OCI-LY7 (cell line): ENCODE results near the gene GRN. TPM values are rescaled to one million over a fixed set of nuclear protein-coding genes. Genes with fewer than 3 reads are reported as not detected.
"Not testable (repeated sequence)": the region's sequence is repeated elsewhere in the genome, so short reads cannot be mapped to it uniquely, and the experiment has no call there.

ENCODE experiments used
- BruUV-seq: library from RNA; stranded (reverse); fragments of 400-500 nt; replicated peaks from 2 replicates; lab custom pipeline; 2021; lab: Mats Ljungman, UMichigan
- CTCF ChIA-PET: fragments of 300-600 bp; sonication (Branson Sonifier 250); formaldehyde crosslinking; loops from one replicate; lab custom pipeline; 2022; ENCODE audit warnings: antibody characterized with exemption; ENCODE audit not compliant: unreplicated experiment; lab: Charles Lee
- POLR2A ChIA-PET: fragments of 300-600 bp; sonication (Branson Sonifier 250); formaldehyde crosslinking; loops from one replicate; lab custom pipeline; 2022; ENCODE audit warnings: antibody characterized with exemption; lab: Charles Lee
- DNase-seq: peaks from one replicate; pipeline ENCODE4 v3.0.0-alpha.2; 2015; ENCODE audit warnings: low spot score
- H2AFZ ChIP-seq: fragments of 200-600 bp; sonication (generic), shearing (Covaris generic); 2 replicates; pipeline ENCODE4 v1.6.1; 2014; ENCODE audit warnings: mild to moderate bottlenecking, antibody characterized with exemption, low read length, moderate library complexity
- H3K27ac ChIP-seq: fragments of 200-600 bp; sonication (generic); 2 replicates; pipeline ENCODE4 v1.5.1; 2014; ENCODE audit warnings: mixed run types, low read depth, mild to moderate bottlenecking, moderate library complexity, low read length, inconsistent platforms; ENCODE audit not compliant: poor library complexity, severe bottlenecking
- H3K36me3 ChIP-seq: fragments of 200-600 bp; sonication (generic); 2 replicates; pipeline ENCODE4 v1.6.1; 2014; ENCODE audit warnings: mild to moderate bottlenecking, antibody characterized with exemption, low read length, moderate library complexity, mixed read lengths; ENCODE audit not compliant: insufficient read depth
- H3K4me1 ChIP-seq: fragments of 200-600 bp; sonication (generic); 2 replicates; pipeline ENCODE4 v1.5.1; 2014; ENCODE audit warnings: mild to moderate bottlenecking, low read length; ENCODE audit not compliant: insufficient read depth, poor library complexity, severe bottlenecking
- H3K4me2 ChIP-seq: fragments of 200-600 bp; sonication (generic); 2 replicates; pipeline ENCODE4 v1.6.1; 2014; ENCODE audit warnings: mild to moderate bottlenecking, low read length
- H3K4me3 ChIP-seq: fragments of 200-600 bp; sonication (generic); 2 replicates; pipeline ENCODE4 v1.5.1; 2014; ENCODE audit warnings: mild to moderate bottlenecking, low read depth, low read length; ENCODE audit not compliant: poor library complexity, severe bottlenecking
- H3K79me2 ChIP-seq: fragments of 200-600 bp; sonication (generic); 2 replicates; pipeline ENCODE4 v1.6.1; 2016; ENCODE audit warnings: low read depth, mild to moderate bottlenecking, low read length, moderate library complexity, mixed read lengths; ENCODE audit not compliant: insufficient read depth
- H3K9me2 ChIP-seq: fragments of 200-600 bp; sonication (generic); 2 replicates; pipeline ENCODE4 v1.6.1; 2016; ENCODE audit warnings: mild to moderate bottlenecking, low read length, mixed read lengths; ENCODE audit not compliant: insufficient read depth
- H3K9me3 ChIP-seq: fragments of 200-600 bp; sonication (generic); 2 replicates; pipeline ENCODE4 v1.6.1; 2014; ENCODE audit warnings: mild to moderate bottlenecking, mixed run types, low read length, mixed read lengths
- H4K20me1 ChIP-seq: fragments of 200-600 bp; sonication (generic); 2 replicates; pipeline ENCODE4 v1.6.1; 2014; ENCODE audit warnings: mild to moderate bottlenecking, antibody characterized with exemption, low read length, moderate library complexity, mixed read lengths; ENCODE audit not compliant: insufficient read depth
- EZH2phosphoT487 ChIP-seq: fragments of 200-600 bp; sonication (generic); IDR thresholded peaks from 2 replicates; pipeline ENCODE4 v1.6.1; 2018; ENCODE audit warnings: low read depth, borderline replicate concordance, mild to moderate bottlenecking, mixed run types, antibody characterized with exemption, low read length, moderate library complexity, mixed read lengths
- intact Hi-C: fragments of 100-400 bp; cut with micrococcal nuclease; formaldehyde crosslinking; loops from one replicate; pipeline ENCODE4 v1.10.0; 2022; ENCODE audit not compliant: unreplicated experiment
- total RNA-seq, 2 experiments: library from RNA; depleted of rRNA in 1 of 2; stranded (reverse); fragments of >200 nt in 1 of 2; shearing (Covaris generic) in 1 of 2; gene quantifications; 2 replicates each; pipeline ENCODE4 v1.2.3, GENCODE V29; 2014 to 2022
- TF ChIP-seq, protein P1 (sequence below): fragments of 200-600 bp; sonication (generic); conservative IDR thresholded peaks from 2 replicates; pipeline ENCODE4 v1.5.1; 2014; ENCODE audit warnings: mild to moderate bottlenecking, antibody characterized with exemption, low read length, moderate library complexity, mixed read lengths

The GRN gene
- total RNA-seq, 2 experiments from 2014 or later: 203 to 247 TPM

DNA sequence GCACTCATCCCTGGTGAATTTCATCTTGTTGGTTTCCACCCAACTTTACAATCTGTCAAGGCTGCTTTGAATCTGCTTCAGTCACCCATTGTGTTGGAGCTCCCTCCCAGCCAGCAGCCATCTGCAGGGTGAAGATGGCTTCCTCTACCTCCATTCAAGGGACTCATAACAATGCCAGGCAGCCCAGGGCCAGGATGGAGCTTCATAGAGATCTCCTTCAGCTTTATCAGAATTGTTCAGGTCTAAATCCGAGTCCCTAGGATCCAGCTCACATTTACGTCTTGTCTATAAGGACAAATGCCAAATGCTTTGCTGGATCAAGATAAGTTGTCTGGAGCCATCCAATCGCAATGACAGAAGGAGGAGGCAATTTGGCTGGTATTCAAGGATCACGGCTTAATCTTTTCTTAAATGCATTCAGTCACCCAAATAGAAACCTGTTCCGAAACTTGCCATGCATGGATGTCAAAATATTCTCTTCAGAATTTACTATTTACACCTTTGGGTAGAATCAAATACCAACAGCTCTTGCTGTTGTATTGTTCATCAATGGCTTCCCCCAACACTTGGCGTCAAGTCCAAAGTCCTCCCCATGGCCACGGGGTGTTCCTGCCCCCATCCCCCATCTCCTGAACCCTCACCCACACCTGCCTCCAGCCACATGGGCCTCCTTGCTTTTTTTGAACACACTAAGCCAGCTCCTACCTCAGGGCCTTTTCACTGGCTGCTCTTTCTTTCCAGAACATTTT, 22.3 kb downstream of the GRN start:
- POLR2A ChIA-PET: interaction anchor here (0.6 kb wide), 1 partner anchor 149 kb away, joined by 3 read pairs; no protein-coding TSS in a partner anchor
- no peaks in the 10 kb centered on the region for H4K20me1 ChIP-seq
- BruUV-seq: no TSS peak
- H3K9me3 ChIP-seq: no peaks in the 10 kb centered on the region
- intact Hi-C loops: no loop called here
- H3K27ac ChIP-seq: no peak overlapping the region
- no peaks in the 10 kb centered on the region for H3K36me3 ChIP-seq
- no peak for TF ChIP-seq EZH2phosphoT487
- TF ChIP-seq, protein P1, sequence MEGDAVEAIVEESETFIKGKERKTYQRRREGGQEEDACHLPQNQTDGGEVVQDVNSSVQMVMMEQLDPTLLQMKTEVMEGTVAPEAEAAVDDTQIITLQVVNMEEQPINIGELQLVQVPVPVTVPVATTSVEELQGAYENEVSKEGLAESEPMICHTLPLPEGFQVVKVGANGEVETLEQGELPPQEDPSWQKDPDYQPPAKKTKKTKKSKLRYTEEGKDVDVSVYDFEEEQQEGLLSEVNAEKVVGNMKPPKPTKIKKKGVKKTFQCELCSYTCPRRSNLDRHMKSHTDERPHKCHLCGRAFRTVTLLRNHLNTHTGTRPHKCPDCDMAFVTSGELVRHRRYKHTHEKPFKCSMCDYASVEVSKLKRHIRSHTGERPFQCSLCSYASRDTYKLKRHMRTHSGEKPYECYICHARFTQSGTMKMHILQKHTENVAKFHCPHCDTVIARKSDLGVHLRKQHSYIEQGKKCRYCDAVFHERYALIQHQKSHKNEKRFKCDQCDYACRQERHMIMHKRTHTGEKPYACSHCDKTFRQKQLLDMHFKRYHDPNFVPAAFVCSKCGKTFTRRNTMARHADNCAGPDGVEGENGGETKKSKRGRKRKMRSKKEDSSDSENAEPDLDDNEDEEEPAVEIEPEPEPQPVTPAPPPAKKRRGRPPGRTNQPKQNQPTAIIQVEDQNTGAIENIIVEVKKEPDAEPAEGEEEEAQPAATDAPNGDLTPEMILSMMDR: no peak
- CTCF ChIA-PET: no interaction called here
- DNase-seq: no peak
- H3K4me3 ChIP-seq: no peak overlapping the region
- H2AFZ ChIP-seq: no peak overlapping the region
- H3K4me2 ChIP-seq: no peak overlapping the region
- peaks cover 6% of the 10 kb centered on the region for H3K4me1 ChIP-seq
- H3K79me2 ChIP-seq: no peaks in the 10 kb centered on the region
- H3K9me2 ChIP-seq: no peaks in the 10 kb centered on the region

DNA sequence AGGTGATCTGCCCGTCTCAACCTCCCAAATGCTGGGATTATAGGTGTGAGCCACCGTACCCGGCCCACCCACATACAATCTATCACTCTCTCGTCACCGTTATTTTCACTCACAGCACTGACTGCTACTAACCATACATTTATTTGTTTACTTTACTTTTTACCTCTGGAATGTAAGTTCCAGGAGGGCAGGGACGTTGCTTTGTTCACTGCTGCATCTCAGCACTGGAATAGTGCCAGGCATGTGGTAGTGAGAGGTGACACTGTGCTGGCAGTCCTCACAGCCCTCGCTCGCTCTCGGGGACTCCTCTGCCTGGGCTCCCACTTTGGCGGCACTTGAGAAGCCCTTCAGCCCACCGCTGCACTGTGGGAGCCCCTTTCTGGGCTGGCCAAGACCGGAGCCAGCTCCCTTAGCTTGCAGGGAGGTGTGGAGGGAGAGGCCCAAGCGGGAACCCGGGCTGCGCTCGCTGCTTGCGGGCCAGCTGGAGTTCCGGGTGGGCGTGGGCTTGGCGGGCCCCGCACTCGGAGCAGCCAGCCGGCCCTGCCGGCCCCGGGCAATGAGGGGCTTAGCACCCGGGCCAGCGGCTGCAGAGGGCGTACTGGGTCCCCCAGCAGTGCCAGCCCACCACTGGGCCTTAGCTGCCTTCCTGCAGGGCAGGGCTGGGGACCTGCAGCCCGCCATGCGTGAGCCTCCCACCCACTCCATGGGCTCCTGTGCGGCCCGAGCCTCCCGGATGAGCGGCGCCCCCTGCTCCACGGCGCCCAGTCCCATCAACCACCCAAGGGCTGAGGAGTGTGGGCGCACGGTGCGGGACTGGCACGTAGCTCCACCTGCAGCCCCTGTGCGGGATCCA, 23.5 kb downstream of the GRN start:
- H3K79me2 ChIP-seq, intact Hi-C loops, H3K4me2 ChIP-seq, CTCF ChIA-PET, H3K9me3 ChIP-seq, DNase-seq, H3K27ac ChIP-seq, BruUV-seq, H3K4me3 ChIP-seq, H3K4me1 ChIP-seq, H2AFZ ChIP-seq, H3K9me2 ChIP-seq, H4K20me1 ChIP-seq, H3K36me3 ChIP-seq: not testable (repeated sequence)
- POLR2A ChIA-PET: interaction anchor here (0.6 kb wide), 1 partner anchor 95 kb away, joined by 3 read pairs; no protein-coding TSS in a partner anchor

DNA sequence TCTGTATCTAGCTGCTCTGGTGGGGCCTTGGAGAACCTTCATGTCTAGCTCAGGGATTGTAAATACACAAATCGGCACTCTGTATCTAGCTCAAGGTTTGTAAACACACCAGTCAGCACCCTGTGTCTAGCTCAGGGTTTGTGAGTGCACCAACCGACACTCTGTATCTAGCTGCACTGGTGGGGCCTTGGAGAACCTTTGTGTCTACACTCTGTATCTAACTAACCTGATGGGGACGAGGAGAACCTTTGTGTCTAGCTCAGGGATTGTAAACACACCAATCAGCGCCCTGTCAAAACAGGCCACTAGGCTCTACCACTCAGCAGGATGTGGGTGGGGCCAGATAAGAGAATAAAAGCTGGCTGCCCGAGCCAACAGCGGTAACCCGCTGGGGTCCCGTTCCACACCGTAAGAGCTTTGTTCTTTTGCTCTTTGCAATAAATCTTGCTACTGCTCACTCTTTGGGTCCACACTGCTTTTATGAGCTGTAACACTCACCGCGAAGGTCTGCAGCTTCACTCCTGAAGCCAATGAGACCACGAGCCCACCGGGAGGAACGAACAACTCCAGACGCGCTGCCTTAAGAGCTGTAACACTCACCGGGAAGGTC, 24.4 kb downstream of the GRN start:
- CTCF ChIA-PET, H3K4me1 ChIP-seq, DNase-seq, H2AFZ ChIP-seq, H3K9me2 ChIP-seq, H3K27ac ChIP-seq, H3K4me2 ChIP-seq, BruUV-seq, H3K4me3 ChIP-seq, H3K36me3 ChIP-seq, H3K9me3 ChIP-seq, intact Hi-C loops, POLR2A ChIA-PET, H3K79me2 ChIP-seq, H4K20me1 ChIP-seq: not testable (repeated sequence)
